Measurements from ENCODE around the gene C8B. TPM values are rescaled to one million over a fixed set of nuclear protein-coding genes. Genes with fewer than 3 reads are reported as not detected.

C8B gene
- total and polyA plus RNA-seq, 12 donors: not detected

DNA sequence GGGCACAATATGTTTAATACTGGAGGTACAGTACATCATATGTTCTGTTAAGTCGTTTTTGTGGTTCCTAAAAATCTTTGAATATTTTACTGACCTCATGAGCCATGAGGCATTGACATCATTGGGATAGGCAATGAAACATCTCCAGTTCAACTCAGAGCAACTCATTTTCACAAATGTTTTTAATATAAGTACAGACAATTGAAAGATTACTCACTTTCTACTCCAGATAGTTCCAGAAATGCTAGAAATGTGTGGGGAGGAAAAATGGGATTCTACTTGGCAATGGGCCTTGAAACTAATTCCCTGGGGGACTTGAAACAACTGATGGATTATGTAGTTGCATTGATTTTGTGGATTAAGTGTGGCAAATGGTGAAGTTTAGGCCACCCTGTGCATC, 7.2 kb upstream of the C8B start:
- TF ChIP-seq, protein P1, sequence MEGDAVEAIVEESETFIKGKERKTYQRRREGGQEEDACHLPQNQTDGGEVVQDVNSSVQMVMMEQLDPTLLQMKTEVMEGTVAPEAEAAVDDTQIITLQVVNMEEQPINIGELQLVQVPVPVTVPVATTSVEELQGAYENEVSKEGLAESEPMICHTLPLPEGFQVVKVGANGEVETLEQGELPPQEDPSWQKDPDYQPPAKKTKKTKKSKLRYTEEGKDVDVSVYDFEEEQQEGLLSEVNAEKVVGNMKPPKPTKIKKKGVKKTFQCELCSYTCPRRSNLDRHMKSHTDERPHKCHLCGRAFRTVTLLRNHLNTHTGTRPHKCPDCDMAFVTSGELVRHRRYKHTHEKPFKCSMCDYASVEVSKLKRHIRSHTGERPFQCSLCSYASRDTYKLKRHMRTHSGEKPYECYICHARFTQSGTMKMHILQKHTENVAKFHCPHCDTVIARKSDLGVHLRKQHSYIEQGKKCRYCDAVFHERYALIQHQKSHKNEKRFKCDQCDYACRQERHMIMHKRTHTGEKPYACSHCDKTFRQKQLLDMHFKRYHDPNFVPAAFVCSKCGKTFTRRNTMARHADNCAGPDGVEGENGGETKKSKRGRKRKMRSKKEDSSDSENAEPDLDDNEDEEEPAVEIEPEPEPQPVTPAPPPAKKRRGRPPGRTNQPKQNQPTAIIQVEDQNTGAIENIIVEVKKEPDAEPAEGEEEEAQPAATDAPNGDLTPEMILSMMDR (IDR thresholded peaks at IDR 0.05): no peak
- DNase-seq: no peak
- Histone ChIP-seq H3K4me1 (no peaks in the 10 kb centered on the region), H3K4me3 (no peak overlapping the region), H3K36me3 (no peaks in the 10 kb centered on the region), H3K27me3 (peaks cover 0 to 4% (median 0%) of the 10 kb centered on the region in 7 donors), H3K27ac (no peak overlapping the region), H3K9me3 (peaks cover 0 to 5% (median 0%) of the 10 kb centered on the region in 11 donors)
- ATAC-seq: no peak
- intact Hi-C loops (cut with DNase I): no loop called here
- 58 to 70% methylated on average over 1 of the region's 1 CpG for WGBS, 2 donors

DNA sequence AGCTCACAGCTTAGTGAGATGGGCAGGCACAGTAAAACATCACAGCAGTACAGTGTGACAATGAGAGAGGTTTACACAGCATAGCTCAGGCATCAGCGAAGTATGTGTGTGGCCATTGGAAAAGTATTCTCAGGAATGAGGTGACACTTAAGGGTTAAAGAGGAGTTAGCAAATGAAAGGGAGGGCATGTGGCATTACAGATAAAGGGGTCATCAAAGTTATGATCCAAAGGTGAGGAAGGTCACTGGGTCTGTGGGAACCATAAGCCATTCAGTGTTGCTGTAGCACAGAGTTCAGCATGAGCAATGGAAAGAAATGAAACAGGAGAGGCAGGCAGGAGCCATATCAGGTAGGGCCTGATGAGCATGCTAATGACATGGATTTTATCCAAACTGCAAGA, 4.5 kb upstream of the C8B start:
- H3K4me1 ChIP-seq: no peaks in the 10 kb centered on the region
- peaks cover 0 to 5% (median 0%) of the 10 kb centered on the region in 11 donors for H3K9me3 ChIP-seq
- no peak overlapping the region for H3K27ac ChIP-seq
- intact Hi-C loops (cut with DNase I): no loop called here
- H3K4me3 ChIP-seq: no peak overlapping the region
- peaks cover 0 to 4% (median 0%) of the 10 kb centered on the region in 7 donors for H3K27me3 ChIP-seq
- no peaks in the 10 kb centered on the region for H3K36me3 ChIP-seq
- 78 to 92% methylated on average over 1 of the region's 1 CpG for WGBS, 2 donors
- TF ChIP-seq, protein P1 (IDR thresholded peaks at IDR 0.05): no peak
- DNase-seq (no peak), ATAC-seq (no peak)

DNA sequence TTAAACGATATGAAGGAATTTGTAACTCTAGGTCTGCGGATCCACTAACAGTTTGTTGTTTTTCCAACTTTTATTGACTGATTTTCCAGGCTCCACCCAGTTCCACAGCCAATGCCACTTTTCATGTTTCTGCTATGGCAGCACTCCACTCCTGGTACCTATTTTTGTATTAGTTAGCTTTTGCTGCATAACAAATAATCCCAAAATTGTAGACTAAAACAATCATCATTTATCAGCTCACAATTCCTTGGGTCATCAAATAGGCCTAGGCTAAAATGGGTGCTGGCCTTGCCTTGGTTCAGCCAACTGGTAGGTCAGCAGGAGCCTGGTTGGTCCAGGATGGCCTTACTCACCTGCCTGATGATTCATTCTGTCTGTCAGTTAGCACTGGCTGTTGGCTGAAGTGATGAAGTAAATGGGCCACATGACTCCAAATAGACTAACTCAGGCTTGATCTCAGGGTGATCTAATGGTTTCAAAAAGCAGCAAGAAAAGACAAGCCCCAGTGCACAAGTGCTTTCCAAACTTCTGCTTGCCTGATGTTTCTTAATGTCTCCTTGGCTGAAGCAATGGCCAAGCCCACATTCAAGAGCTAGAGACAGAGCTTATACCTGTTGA, 3.2 kb upstream of the C8B start:
- WGBS, 2 donors: 89 to 90% methylated on average over 2 of the region's 2 CpGs
- TF ChIP-seq, protein P1 (IDR thresholded peaks at IDR 0.05): no peak
- Histone ChIP-seq H3K4me3 (no peak overlapping the region), H3K27me3 (peaks cover 0 to 3% (median 0%) of the 10 kb centered on the region in 7 donors), H3K27ac (no peak overlapping the region), H3K9me3 (peaks cover 0 to 5% (median 0%) of the 10 kb centered on the region in 11 donors), H3K36me3 (no peaks in the 10 kb centered on the region), H3K4me1 (no peaks in the 10 kb centered on the region)
- DNase-seq: no peak
- no peak for ATAC-seq
- intact Hi-C loops (cut with DNase I): loop anchor here in 3 of 10 donors (5.0 to 10.0 kb wide), 3 partner anchors 114 to 137 kb away; partner anchors contain the start of gene C8A (in 1 of the 3)

DNA sequence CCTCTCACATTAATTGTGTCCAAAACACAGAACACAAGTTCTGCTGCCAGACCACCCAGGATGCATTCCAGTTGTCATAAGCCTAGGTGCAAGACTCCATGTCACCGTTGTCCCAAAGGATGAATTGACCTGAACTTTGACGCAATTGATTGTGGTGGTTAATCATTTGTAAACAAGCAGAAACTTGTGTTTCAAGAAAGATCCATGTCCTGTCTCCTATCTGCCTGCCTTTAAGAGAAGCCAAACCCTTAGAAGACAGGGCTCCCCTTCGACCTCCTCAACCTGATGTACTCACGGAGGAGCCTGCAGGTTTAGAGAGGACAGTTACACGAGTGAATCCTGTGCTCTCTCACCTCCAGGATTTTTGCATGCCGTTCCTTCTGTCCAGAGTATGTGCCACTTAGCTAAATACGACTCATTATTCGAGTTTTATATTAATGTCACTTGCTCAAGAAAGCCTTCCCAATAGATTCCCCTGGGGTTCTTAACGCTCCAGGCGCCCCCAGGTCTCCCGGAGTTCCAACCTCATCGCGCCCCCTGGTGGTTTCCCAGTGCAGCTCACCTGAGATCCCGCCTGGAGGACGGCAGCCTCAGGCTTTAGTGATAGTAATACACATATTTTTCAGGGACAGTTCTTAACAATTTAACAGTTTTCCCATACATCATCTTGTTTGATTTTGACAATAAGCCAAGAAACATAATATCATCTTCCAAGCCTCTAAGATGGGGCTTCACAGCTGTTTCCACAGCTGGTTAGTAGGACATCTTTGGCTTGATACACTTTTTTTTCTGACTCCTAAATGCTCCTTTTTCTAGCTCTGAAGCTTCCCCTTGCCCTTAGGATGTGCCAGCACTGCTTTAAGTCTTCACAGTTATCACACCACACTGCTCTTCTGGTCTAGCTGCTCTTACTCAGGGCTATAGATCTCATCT, 2.4 kb upstream of the C8B start:
- TF ChIP-seq, protein P1 (IDR thresholded peaks at IDR 0.05): peak in 7 of 9 donors; percentile 39 to 60 (median 46)

More for the DNA sequence above, 2.4 kb upstream of the C8B start:
- Histone ChIP-seq H3K4me1 (no peaks in the 10 kb centered on the region), H3K9me3 (peaks cover 0 to 5% (median 0%) of the 10 kb centered on the region in 11 donors), H3K36me3 (no peaks in the 10 kb centered on the region), H3K4me3 (no peak overlapping the region), H3K27me3 (peaks cover 0 to 3% (median 0%) of the 10 kb centered on the region in 7 donors), H3K27ac (no peak overlapping the region)
- DNase-seq (peak; percentile 9 to 23), ATAC-seq (no peak)
- WGBS, 2 donors: 45 to 48% methylated on average over 15 of the region's 15 CpGs
- intact Hi-C loops (cut with DNase I): loop anchor here in 3 of 10 donors (5.0 to 10.0 kb wide), 3 partner anchors 113 to 136 kb away; partner anchors contain the start of gene C8A (in 1 of the 3)

Measured in heart right ventricle (tissue), 16 donors.